ENCODE measurements around the gene PNPO. TPM values are rescaled to one million over a fixed set of nuclear protein-coding genes. Genes with fewer than 3 reads are reported as not detected.

PNPO gene
- total and polyA plus RNA-seq, 2 of the 13 experiments (the other 11 are each of a cell fraction or from before 2014, with no cell fraction given) = 47.9 to 63.3 TPM

DNA sequence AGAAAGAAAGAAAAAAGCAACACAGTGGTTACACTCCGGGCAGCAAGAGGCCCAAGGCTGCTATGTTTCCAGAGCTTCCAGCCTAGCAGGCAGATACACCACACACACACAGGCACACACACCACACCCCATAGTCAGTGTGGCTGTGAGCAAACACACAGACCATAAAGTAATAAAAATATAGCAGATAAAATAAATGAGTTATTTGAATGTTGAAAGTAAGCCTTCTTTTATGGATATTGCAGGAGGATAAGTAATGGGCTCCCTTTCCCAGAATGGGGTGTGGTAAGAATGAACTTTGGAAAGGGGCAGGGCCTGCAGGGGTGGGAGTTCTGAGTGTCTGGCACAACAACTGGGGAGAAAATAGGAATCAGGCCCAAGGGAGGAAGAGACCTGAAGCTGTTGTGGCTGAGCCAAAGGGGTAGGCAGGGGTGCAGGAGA lies 24.7 kb downstream of the PNPO start (continued):
- TF ChIP-seq THAP11 (CRISPR knock-in tag; IDR thresholded peaks at IDR 0.05) (peak; percentile 24; the same call in 1 of the 2 replicates), ARID5B (CRISPR knock-in tag; IDR thresholded peaks at IDR 0.05) (peak; percentile 71), FOXK1 (CRISPR knock-in tag; IDR thresholded peaks at IDR 0.05; ENCODE audit: borderline replicate concordance, low read depth) (0 out of 2 replicates have a peak, but pooled peaks have one; percentile 29), RXRB (CRISPR knock-in tag; IDR thresholded peaks at IDR 0.05; ENCODE audit: borderline replicate concordance) (peak; percentile 36; the same call in 1 of the 2 replicates), CEBPB (IDR thresholded peaks at IDR 0.05; ENCODE audit: borderline replicate concordance, low read depth, low read length) (peak; percentile 43; the same call in 1 of the 2 replicates), MLX (CRISPR knock-in tag; IDR thresholded peaks at IDR 0.05) (0 out of 2 replicates have a peak, but pooled peaks have one; percentile 26), SUZ12 (IDR thresholded peaks at IDR 0.05; ENCODE audit: low read depth, low read length) (no peak), SKIL (CRISPR knock-in tag; IDR thresholded peaks at IDR 0.05; ENCODE audit: borderline replicate concordance) (0 out of 2 replicates have a peak, but pooled peaks have one; percentile 13), LCORL (IDR thresholded peaks at IDR 0.05) (no peak), LCORL (CRISPR knock-in tag; IDR thresholded peaks at IDR 0.05) (peak; percentile 28; the same call in 1 of the 2 replicates), MYPOP (CRISPR knock-in tag; IDR thresholded peaks at IDR 0.05) (no peak)
- TF ChIP-seq, protein P1, sequence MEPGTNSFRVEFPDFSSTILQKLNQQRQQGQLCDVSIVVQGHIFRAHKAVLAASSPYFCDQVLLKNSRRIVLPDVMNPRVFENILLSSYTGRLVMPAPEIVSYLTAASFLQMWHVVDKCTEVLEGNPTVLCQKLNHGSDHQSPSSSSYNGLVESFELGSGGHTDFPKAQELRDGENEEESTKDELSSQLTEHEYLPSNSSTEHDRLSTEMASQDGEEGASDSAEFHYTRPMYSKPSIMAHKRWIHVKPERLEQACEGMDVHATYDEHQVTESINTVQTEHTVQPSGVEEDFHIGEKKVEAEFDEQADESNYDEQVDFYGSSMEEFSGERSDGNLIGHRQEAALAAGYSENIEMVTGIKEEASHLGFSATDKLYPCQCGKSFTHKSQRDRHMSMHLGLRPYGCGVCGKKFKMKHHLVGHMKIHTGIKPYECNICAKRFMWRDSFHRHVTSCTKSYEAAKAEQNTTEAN (CRISPR knock-in tag; conservative IDR thresholded peaks at IDR 0.05) = no peak
- TF ChIP-seq, protein P2, sequence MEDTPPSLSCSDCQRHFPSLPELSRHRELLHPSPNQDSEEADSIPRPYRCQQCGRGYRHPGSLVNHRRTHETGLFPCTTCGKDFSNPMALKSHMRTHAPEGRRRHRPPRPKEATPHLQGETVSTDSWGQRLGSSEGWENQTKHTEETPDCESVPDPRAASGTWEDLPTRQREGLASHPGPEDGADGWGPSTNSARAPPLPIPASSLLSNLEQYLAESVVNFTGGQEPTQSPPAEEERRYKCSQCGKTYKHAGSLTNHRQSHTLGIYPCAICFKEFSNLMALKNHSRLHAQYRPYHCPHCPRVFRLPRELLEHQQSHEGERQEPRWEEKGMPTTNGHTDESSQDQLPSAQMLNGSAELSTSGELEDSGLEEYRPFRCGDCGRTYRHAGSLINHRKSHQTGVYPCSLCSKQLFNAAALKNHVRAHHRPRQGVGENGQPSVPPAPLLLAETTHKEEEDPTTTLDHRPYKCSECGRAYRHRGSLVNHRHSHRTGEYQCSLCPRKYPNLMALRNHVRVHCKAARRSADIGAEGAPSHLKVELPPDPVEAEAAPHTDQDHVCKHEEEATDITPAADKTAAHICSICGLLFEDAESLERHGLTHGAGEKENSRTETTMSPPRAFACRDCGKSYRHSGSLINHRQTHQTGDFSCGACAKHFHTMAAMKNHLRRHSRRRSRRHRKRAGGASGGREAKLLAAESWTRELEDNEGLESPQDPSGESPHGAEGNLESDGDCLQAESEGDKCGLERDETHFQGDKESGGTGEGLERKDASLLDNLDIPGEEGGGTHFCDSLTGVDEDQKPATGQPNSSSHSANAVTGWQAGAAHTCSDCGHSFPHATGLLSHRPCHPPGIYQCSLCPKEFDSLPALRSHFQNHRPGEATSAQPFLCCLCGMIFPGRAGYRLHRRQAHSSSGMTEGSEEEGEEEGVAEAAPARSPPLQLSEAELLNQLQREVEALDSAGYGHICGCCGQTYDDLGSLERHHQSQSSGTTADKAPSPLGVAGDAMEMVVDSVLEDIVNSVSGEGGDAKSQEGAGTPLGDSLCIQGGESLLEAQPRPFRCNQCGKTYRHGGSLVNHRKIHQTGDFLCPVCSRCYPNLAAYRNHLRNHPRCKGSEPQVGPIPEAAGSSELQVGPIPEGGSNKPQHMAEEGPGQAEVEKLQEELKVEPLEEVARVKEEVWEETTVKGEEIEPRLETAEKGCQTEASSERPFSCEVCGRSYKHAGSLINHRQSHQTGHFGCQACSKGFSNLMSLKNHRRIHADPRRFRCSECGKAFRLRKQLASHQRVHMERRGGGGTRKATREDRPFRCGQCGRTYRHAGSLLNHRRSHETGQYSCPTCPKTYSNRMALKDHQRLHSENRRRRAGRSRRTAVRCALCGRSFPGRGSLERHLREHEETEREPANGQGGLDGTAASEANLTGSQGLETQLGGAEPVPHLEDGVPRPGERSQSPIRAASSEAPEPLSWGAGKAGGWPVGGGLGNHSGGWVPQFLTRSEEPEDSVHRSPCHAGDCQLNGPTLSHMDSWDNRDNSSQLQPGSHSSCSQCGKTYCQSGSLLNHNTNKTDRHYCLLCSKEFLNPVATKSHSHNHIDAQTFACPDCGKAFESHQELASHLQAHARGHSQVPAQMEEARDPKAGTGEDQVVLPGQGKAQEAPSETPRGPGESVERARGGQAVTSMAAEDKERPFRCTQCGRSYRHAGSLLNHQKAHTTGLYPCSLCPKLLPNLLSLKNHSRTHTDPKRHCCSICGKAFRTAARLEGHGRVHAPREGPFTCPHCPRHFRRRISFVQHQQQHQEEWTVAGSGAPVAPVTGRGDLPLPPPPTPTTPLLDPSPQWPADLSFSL (CRISPR knock-in tag; IDR thresholded peaks at IDR 0.05) = peak; percentile 31; the same call in 1 of the 2 replicates
